Left lung (tissue), 10 donors: ENCODE data around the gene ANK2. TPM values are rescaled to one million over a fixed set of nuclear protein-coding genes. Genes with fewer than 3 reads are reported as not detected.
"Not testable (repeated sequence)": the region's sequence is repeated elsewhere in the genome, so short reads cannot be mapped to it uniquely, and the experiment has no call there.

Experiments
- ATAC-seq: fragments of 200-7000 bp; cut with Tn5 transposase; one replicate; pipeline ENCODE4 v1.9.1; 2020; ENCODE audit warnings: moderate library complexity
- DNase-seq, 4 donors: peaks; one replicate each; pipeline ENCODE4 v3.0.0-alpha.2; 2013 to 2020
- H3K27ac ChIP-seq, 2 donors: fragments of 200-600 bp; sonication (generic) in 1 of 2; one replicate each; pipeline versions ENCODE4 v1.5.0 to v1.8.0; 2020 to 2021
- H3K27me3 ChIP-seq, 2 donors: fragments of 200-600 bp; sonication (generic) in 1 of 2; one replicate each; pipeline versions ENCODE4 v1.5.0 to v1.8.0; 2020 to 2021
- H3K36me3 ChIP-seq, 2 donors: fragments of 200-600 bp; sonication (generic) in 1 of 2; one replicate each; pipeline versions ENCODE4 v1.5.0 to v1.8.0; 2020 to 2021
- H3K4me1 ChIP-seq, 2 donors: fragments of 200-600 bp; one replicate each; pipeline ENCODE4 v1.8.0; 2021
- H3K4me3 ChIP-seq, 2 donors: fragments of 200-600 bp; sonication (generic) in 1 of 2; one replicate each; pipeline versions ENCODE4 v1.5.0 to v1.8.0; 2020 to 2021; ENCODE audit warnings: mild to moderate bottlenecking in 1 of 2
- H3K9me3 ChIP-seq, 2 donors: fragments of 200-600 bp; sonication (generic) in 1 of 2; one replicate each; pipeline versions ENCODE4 v1.5.0 to v1.8.0; 2020 to 2021
- CTCF ChIP-seq, 2 donors: fragments of 200-600 bp; sonication (generic) in 1 of 2; IDR thresholded peaks; one replicate each; pipeline versions ENCODE4 v1.5.0 to v1.8.0; 2021; ENCODE audit warnings: antibody characterized with exemption in 2 of 2
- intact Hi-C, 2 donors: fragments of 100-400 bp; cut with DNase I; formaldehyde crosslinking; loops; one replicate each; pipeline versions ENCODE4 v1.11.2 to v1.14.2; 2022
- polyA plus RNA-seq, 6 donors: library from polyadenylated mRNA; unstranded; fragments of 120-200 nt; gene quantifications; one replicate each; pipeline ENCODE4 v1.2.1, GENCODE V29; 2013; ENCODE audit not compliant: insufficient read length in 6 of 6
- total RNA-seq, 2 donors: library from RNA; stranded (reverse); fragmentation: NEBNext Ultra II Directional; extraction: Animal tissue kit (Norgen Biotek cat#: 25700); gene quantifications; one replicate each; pipeline ENCODE4 v1.2.1, GENCODE V29; 2021
- donor health status: DM: no; HTN: yes; CAD: no.
- donor health status: DM: no; HTN: no; CAD: no.

Gene ANK2
- total and polyA plus RNA-seq, 8 donors, result 18.2 to 33.2 (median 28.8) TPM

GRCh38 chr4:113179091-113179490 lies 129.6 kb downstream of the ANK2 start:
- intact Hi-C loops, result no loop called here
- no peak overlapping the region for H3K27ac ChIP-seq
- no peaks in the 10 kb centered on the region for H3K9me3 ChIP-seq
- H3K36me3 ChIP-seq, result no peaks in the 10 kb centered on the region
- ATAC-seq (no peak), DNase-seq (no peak)
- TF ChIP-seq CTCF (IDR thresholded peaks at IDR 0.05), result no peak
- no peak overlapping the region for H3K4me3 ChIP-seq
- no peaks in the 10 kb centered on the region for H3K4me1 ChIP-seq
- no peaks in the 10 kb centered on the region for H3K27me3 ChIP-seq

GRCh38 chr4:113179996-113180395 lies 130.5 kb downstream of the ANK2 start:
- no peak for TF ChIP-seq CTCF (IDR thresholded peaks at IDR 0.05)
- Histone ChIP-seq H3K36me3 (no peaks in the 10 kb centered on the region), H3K4me1 (no peaks in the 10 kb centered on the region), H3K27me3 (no peaks in the 10 kb centered on the region), H3K9me3 (peaks cover 0 to 3% of the 10 kb centered on the region in 2 donors), H3K27ac (no peak overlapping the region), H3K4me3 (no peak overlapping the region)
- intact Hi-C loops, result no loop called here
- no peak for DNase-seq
- no peak for ATAC-seq

GRCh38 chr4:113181289-113182007 lies 132.0 kb downstream of the ANK2 start:
- DNase-seq (no peak), ATAC-seq (no peak)
- Histone ChIP-seq H3K4me1 (no peaks in the 10 kb centered on the region), H3K9me3 (peaks cover 0 to 4% of the 10 kb centered on the region in 2 donors), H3K36me3 (no peaks in the 10 kb centered on the region), H3K27me3 (no peaks in the 10 kb centered on the region), H3K27ac (no peak overlapping the region), H3K4me3 (no peak overlapping the region)
- TF ChIP-seq CTCF (IDR thresholded peaks at IDR 0.05), result no peak
- intact Hi-C loops, result no loop called here

GRCh38 chr4:113183032-113183605 lies 133.7 kb downstream of the ANK2 start:
- intact Hi-C loops, result no loop called here
- Histone ChIP-seq H3K9me3 (peaks cover 0 to 4% of the 10 kb centered on the region in 2 donors), H3K36me3 (no peaks in the 10 kb centered on the region), H3K4me1 (no peaks in the 10 kb centered on the region), H3K27me3 (no peaks in the 10 kb centered on the region), H3K27ac (no peak overlapping the region), H3K4me3 (no peak overlapping the region)
- no peak for TF ChIP-seq CTCF (IDR thresholded peaks at IDR 0.05)
- ATAC-seq, result no peak
- no peak for DNase-seq

- DNase-seq, H3K4me3 ChIP-seq, H3K4me1 ChIP-seq, H3K27ac ChIP-seq, H3K27me3 ChIP-seq, ATAC-seq, H3K36me3 ChIP-seq, H3K9me3 ChIP-seq, intact Hi-C loops: not testable (repeated sequence)
These were observed 136.8 kb downstream of the ANK2 start for GRCh38 chr4:113186220-113186619.
